GM21381 (cell line): Measurements from ENCODE around the gene RAB31.

Experiments used
- ATAC-seq: cut with Tn5 transposase; IDR thresholded peaks from one replicate; pipeline ENCODE4 v1.9.1; 2021; ENCODE audit warnings: mild to moderate bottlenecking, moderate library complexity; ENCODE audit not compliant: unreplicated experiment

RAB31 gene

DNA sequence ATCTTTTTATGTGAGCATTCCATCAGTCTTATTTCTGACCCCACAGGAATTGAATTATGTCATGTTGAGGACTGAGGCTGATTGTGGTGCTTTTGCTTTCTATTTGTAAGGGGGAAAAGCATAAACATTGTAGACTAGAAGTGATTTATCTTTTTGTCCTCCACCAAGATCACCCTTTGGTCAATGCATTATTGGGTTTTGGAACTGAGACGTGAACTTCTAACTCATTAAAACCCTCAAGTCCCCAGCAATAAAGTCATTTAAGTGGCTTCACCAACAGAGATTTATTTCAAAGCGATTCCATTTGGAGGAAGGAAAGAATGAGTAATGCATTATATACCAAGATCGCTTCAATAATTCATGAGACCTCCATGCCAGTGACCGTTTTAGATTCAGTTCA lies 102.2 kb downstream of the RAB31 start:
- ATAC-seq = no peak

DNA sequence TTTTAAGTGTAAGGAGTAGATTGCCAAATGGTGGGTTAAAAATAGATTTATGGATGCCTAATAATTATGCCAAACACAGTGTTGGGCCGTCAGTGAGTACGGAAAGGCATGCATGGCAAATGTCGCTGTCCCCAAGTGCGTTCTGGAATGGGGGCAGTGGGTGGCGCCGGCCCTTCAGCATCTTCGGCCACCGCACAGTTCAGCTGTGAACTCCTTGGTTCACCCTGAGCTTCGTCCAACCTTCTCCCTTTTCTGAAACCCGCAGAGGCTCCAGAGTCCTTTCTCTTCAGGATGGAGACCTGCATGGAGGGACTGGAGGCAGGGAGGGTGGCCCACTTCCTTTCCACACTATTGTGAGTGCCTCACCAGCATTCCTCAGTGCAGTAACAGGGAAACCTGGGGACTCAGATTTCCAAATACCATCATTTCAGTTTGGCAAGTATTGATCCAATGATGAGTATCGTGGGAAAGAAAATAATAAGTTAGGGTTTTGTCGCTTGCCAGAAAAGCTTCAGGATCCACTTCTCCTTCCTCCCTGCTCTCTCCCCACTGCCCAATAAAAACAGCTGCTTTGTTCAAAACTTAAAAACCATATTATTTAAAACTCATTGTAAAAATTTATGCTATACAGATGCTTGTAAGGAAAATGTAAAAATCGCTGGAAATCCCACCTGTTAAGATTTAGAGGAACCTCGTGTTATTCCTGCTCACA lies 103.0 kb downstream of the RAB31 start:
- no peak for ATAC-seq

DNA sequence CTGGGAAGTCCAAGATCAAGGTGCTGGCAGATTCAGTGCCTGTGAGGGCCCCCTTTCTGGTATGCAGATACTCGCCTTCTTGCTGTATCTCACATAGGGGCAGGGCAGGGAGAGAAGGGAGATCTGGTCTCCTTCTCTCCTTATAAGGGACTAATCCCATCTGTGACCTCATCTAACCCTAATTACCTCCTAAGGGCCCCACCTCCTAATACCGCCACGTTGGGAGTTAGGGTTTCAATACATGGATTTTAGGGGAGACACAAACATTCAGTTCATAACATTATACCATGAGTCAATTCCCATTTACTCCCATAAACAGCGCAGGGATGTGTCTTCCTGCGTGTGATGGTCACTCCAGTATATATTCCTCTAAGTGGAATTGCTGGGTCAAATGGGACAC lies 103.9 kb downstream of the RAB31 start:
- no peak for ATAC-seq

DNA sequence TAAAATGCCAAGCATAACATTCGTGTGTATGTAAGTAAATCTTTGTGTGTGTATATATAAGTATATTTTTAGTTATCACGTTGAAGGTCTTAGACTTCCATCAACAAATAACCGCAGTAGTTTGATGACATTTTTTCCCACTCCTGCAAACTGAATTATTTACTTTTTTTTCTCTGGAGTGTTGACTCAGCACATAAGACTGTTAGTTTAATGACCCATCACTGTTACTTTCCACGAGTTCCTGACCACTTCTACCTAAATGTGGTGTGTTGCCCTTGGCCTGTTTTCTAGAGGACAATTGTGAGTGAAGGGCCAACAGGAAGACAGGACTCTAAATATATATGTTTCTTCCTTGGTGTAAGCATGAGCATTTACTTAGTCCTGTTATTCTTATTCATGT lies 106.3 kb downstream of the RAB31 start:
- ATAC-seq = no peak

DNA sequence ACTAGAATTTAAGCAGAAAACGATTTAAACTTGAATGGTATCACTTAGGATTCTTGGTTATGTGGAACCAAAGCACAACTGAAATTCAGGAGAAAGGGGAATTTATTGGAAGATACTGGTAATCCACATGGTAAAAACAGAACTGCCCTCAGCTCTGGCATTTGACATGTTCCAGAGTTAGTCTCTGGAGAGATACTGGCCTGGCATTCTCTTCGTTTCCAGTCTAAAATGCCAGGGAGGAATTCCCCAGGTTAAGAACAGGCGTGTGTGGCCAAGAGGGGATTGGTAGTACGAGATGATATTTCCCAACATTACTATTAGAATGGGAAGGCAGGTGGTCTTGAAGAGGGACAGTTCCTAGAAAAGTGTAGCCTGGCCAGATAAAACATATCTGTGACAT lies 109.2 kb downstream of the RAB31 start:
- no peak for ATAC-seq

DNA sequence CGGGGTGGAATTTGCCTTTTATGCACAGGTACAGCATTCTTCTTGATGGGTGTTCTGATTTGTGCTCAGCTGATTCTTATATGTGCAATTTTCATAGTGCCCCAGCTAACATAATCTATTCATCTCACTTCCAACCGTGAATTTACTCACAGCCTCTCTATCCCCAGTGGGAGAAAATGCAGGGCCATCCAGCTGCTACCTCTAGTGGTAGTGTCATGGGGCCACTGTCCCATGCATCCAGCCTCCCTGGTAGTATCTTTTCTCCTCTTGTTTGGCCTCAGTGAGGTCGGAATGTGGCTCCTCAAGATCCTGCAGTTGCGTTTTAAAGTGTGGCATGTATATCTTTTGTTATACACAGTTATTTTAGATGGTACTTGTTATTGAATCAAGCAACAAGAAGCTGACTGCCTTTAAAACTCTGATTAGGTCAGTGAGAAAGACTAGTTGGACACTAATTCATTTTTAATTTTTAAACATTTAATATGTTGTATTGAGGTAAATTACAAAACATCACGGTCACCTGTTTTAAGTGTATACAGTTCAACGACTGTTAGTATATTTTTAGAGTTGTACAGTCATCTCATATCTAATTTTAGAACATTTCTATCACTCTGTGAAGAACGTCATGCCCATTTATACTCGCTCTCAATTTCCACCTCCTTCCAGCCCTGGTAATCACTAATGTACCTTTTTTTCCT lies 109.8 kb downstream of the RAB31 start:
- ATAC-seq = no peak

DNA sequence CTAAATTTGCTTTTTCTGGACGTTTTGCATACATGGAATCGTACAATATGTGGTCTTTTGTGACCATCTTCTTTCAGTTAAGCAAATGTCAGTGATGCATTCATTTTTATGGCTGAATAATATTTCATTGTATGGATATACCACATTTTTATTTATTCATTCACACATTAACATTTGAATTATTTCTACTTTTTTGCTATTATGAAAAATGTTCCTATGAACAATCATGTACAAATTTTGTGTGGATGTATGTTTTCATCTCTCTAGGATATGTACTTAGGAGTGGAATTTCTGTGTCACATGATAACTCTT lies 110.3 kb downstream of the RAB31 start:
- ATAC-seq = no peak

DNA sequence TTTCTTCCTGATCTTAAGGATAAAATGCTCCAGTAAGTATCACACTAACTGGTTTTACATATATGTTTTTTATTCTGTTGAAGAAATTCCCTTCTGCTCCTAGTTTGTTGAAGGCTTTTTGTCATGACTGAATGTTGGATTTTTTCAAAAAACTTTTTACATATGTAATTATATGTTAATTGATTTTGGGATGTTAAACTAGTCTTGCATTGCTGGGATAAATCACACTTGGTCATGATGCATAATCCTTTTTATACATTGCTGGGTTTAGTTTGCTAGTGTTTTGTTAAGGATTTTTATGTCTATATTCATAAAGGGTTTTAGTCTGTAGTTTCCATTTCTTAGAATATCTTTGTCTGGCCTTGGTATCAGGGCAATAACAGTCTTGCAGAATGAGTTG lies 112.0 kb downstream of the RAB31 start:
- no peak for ATAC-seq

DNA sequence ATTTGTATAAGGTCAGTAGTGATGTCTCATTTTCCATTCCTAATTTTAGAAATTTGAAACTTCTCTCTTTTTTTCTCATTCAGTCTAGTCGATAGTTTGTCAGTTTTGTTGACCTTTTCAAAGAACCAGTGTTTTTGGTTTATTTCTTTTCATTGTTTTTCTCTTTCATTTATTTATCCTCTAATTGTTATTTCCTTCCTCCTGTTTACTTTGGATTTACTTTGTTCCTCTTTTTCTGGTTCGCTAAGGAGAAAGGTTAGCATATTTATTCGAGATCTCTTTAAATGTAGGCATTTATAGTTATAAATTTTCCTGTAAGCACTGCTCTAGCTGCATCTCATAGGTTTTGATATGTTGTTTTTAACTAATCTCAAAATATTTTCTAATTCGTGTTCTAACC lies 112.6 kb downstream of the RAB31 start:
- ATAC-seq = no peak

DNA sequence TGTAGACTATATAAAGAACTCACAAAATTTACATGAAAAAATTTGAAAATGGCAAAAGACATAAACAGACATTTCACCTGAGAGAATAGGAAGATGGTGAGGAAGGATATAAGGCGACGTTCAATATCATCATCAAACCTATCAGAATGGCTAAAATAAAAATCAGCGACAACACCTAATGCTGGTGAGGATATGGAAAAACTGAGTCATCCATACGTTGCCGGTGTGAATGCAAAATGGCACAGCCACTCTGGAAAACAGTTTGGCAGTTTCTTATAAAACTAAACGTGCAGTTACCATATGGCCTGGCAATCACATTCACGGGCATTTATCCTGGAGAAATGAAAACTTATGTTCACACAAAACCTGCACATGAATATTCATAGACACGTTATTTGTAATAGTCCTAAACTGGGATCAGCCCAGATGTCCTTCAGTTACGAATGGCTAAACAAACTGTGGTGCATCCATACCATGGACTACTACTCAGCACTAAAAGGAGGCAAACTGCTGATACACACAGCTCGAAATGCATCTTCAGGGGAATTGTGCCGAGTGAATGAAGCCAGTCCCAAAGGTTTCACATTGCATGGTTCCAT lies 114.6 kb downstream of the RAB31 start:
- ATAC-seq = no peak

DNA sequence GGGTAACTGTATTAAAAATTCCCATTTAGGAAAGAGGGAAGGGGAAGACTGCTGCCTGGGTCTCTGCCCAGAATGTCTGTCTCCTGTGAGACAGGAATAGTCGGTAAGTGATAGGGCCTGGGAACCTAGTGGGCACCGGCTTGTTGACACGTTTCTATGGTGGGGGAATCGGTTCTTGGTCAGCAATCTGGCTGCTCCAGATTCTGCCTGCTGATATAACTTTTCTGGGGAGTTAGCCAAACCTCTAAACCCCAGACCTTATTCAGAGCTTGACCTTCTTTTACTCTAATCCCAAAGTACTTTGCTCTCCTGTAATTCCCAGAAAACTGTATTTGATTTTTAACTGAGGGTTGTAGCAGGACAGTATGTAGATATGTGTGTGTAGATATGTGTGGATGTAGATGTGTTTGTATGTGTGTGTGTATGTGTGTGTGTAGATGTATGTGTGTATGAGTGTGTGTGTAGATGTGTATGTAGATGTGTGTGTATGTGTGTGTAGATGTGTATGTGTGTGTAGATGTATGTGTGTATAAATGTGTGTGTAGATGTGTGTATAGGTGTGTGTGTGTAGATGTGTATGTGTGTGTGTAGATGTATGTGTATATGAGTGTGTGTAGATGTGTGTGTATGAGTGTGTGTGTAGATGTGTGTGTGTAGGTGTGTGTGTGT lies 115.8 kb downstream of the RAB31 start:
- no peak for ATAC-seq

DNA sequence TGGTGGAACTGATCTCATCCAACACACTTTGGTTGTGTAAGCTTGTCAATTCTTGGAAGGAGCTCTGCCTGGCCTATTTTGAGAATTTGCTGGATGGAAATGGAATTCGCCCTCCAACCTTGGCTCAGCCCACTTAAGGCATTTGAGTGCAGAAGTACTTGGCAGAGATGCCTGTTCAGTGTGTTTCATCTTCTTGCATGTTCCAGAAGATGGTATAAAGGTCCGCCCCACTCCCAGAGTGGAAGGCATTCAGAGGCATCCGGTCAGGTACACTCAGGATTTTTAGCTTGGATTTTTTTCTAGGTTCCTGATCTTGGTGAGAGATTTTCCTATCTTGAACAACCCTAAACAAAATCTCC lies 116.4 kb downstream of the RAB31 start:
- ATAC-seq = no peak

DNA sequence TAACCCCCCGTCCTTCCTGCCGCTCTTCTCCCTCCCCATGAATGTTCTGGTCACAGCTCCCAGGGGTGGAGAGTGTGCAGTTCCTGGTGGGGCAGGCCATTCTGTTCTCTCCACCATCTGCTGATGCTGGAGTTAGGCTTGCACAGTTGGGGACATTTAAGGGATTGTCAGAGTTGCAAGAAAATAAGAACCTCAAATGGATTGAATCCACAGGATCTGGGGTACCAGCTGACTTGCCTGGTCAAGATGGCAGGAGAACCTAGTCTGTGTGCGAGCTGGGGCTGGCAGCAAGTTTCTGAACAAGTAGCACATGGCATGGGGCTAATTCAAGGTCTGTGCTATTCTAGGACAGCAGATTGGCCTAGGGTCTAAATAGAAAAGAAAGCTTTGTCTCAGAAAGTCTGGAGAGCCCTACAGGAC lies 116.9 kb downstream of the RAB31 start:
- no peak for ATAC-seq

DNA sequence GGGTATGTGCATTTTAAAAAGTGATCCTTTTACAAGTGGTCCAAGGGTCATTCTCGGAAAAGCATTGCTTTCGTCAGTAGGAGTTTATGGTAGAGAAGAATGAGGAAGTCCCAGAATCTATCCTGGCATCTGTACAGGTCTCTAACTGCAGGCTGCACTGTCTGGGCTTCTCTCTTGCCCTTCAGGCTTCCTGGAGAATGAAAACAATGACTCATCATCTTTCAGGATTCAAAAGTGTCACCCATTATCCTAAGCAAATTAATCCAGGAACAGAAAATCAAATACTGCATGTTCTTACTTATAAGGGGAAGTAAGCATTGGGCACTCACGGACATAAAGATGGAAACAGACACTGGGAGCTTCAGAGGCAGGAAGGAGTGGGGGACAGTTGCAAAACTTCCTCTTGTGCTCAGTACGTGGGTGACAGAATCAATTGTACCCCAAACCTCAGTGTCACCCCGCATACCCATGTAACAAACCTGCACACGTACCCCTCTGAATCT lies 117.5 kb downstream of the RAB31 start:
- ATAC-seq = no peak

DNA sequence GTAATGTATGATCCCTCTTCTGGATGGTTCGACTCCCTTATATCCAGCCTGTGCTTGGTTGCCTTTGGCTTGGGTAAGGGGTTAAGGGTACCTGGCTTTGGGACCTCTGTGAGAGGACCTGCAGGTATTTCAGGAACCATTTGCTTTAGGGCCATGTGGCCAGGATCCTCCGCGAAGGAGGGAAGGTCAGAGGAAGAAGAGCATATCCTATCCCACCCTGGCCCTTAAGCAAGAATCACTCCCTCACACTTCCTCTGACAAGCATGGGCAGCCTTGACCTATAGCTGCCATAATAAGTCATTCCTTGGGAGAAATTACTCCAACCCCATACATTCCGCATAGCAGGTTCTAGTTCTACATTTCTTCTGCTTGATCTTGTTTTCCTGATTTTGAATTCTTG lies 118.6 kb downstream of the RAB31 start:
- no peak for ATAC-seq

DNA sequence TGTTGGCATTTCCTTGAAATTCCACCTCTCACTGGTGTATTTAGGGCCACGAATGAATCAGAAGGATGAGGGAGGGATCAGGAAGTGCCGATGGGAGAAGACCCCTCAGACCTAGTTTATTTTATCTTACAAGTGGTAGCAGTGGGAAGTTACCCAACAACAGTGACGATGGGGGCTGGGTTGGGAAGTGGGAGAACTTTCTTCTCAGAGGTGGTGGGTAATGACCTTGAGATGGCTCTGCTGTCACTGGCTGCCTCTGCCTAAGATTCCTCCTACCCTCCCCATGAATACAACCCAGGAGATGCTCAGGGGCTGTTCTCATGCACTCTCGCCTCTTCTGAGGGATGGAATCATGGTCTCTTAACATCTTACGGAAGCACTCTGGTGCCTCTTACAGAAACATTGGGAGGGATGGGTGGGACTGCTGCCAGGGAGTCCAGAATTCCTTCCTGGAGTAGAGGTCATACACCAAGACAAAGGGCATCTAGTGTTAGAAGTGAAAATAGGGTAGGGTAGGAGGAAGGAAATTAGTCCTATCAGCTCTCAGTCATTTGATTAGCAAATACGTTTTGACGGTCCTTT lies 119.2 kb downstream of the RAB31 start:
- ATAC-seq = no peak

DNA sequence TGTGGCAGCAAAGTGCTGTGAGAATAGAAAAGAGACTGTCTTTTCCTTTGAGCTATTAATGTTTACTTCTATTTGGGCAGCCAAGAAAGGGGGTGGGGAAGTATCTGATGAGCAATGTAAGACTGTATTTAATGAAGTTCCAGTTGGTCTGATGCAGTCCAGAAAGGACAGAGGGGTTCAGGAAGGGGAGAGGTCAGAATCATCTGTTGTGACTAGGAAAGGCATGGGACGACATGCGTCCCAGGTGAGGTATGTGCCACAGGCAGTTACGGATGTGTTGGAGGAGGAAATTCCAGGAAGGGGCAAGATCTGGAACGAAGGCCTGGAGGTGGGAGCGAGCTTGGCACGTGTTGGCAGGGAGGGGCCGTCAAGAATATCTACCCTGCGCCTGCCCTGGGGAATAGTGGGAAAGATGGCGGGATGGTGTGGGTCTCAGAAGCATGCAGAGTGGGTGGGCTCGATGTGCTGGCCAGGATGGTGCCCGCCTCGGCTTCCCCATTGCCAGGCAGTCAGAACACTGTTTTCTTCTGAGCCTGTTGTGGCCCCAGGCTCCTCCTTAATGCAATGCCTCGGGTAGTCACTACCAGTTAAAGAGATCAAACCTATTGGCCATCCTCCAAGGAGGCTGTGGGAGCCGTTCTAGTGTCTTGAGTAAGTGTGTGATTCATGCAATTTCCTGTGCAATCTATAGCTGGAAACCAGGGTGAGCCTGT lies 119.8 kb downstream of the RAB31 start:
- ATAC-seq = no peak

DNA sequence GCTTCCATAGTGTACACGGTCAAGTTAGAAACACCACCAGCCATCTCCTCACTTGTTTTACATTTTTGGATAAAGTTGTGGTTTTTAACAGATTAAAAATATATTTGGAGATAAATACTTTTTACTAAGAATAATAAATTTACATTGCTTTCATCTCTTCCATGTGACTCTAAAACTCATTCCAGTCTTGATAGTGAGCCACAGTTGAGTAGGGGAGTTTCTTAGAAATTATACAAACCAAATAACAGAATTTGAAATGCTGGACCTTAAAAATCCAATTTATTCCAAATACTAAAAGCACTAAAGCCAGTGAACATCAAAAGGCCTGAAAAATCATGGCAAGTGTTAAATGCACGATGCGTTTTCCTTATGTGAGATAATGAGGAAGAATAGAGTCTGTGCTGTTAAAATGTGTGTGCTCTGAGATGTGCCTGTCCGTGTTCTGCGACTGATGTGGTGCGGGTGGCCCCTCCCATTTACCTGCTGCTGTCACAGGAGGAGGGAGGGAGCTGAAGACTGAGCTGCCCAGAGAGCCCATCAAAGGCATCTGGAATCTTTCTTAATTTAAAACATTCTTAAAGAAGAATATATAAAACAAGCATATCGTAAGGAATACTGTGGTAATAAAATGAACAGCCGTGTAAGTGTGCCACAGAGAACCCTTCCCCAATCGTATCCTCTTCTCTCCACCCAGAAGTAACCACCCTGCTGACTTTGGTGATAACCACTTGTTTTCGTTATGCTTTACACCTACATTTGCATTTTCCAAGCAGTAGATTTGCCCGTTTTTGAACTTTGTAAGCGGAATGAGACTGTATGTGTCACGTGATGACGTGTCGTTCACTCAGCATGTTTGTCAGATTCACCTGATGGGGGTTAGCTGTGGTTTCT lies 120.7 kb downstream of the RAB31 start:
- ATAC-seq = no peak

DNA sequence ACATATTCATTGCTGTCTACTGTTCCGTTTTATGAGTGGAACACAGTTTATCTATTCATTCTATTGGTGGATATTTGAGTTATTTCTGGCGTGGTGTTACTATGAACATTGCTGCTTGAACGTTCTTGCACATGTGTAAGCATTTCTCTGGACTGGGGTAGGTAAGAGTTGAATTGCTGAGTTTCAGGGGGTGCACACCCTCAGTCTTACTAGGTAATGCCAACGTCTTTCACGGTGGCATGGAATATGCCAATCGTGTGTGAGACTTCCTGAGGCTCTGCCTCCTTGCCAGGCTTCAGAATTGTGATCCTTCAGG lies 121.3 kb downstream of the RAB31 start:
- ATAC-seq = no peak
